Measurements from ENCODE around the gene LMX1B.

Gene LMX1B

DNA sequence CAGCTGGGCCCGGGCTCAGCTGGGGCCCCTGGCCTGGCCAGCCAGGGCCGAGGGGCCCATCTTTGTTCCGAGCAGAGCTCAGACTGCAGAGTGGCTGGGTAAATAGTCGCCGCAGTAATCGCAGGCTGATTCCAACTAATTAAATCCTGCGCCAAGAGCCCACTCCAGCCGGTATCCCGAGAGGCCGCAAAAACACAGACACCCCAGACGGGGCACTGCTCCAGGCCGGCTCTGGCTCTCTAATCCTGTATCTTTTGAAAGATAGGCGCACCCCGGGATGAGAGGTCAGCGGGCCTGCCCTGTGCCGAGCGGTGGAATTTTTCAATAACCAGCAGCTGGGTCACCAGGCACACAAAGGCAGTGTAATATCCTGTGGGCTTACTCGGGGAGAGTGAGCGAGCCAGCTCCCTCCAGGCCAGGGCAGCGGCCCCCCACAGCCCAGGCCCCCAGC is 57.7 kb downstream of the LMX1B start:
- in situ Hi-C loops (cut with HindIII; ENCODE audit: low sequenced_read_pairs) = no loop called here
- DNase-seq (ENCODE audit: low read depth, low spot score) = no peak
- no peak overlapping the region for H3K4me3 ChIP-seq (ENCODE audit: low read depth, low read length)
- no peak for TF ChIP-seq CTCF (IDR thresholded peaks at IDR 0.05; ENCODE audit: low read depth, low read length)

DNA sequence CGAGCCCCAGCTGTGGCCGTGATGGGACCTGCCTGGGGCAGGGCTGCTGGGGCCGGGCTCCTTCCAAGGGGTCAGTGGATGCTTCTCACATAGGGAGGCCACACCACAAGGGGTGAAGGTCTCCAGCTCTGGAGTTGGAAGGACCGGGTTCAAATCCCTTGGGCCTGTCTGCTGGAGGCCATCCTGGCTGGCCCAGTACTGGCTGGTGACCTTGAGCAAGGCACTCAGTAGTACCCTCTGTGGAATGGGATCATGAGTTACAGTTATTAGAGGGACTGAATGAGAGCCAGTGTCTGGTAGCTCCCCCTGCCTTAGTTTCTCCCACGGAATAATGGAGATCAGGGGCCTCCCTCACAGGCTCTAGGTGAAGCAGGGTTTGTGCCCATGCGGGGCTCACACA is 58.3 kb downstream of the LMX1B start:
- in situ Hi-C loops (cut with HindIII; ENCODE audit: low sequenced_read_pairs) = no loop called here
- DNase-seq (ENCODE audit: low read depth, low spot score) = no peak
- no peak for TF ChIP-seq CTCF (IDR thresholded peaks at IDR 0.05; ENCODE audit: low read depth, low read length)
- H3K4me3 ChIP-seq (ENCODE audit: low read depth, low read length) = no peak overlapping the region

DNA sequence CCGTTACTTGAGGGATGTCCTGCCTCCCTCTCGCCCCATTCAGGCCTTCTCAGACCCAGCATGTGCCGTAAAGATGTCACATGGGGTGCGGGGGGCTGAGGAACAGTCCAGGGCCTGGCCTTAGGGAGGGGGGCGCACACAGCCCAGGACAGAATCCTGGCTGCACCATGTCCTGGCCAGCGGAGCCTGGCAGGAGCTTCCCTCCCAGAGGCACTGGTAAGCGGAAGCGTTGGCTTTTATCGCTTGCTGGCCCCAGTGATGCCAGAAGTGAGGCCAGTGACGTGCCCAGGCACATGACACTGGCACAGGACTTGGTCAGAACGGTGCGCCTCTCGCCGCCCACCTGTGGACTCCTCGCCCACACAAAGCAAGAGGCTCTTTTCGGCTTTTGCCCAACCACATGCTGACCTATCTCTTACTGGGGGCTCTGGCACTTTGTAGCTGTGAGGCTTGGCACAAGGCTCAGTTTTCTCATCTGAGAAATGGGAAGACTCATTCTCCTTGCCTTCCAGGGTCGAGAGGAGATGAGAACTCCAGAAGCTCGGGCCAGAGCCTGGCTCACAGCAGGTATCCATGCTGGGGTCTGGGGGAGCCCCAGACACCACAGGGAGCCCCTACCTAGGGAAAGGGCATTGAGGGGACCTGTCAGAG is 59.0 kb downstream of the LMX1B start:
- in situ Hi-C loops (cut with HindIII; ENCODE audit: low sequenced_read_pairs) = no loop called here
- no peak for TF ChIP-seq CTCF (IDR thresholded peaks at IDR 0.05; ENCODE audit: low read depth, low read length)
- DNase-seq (ENCODE audit: low read depth, low spot score) = no peak
- no peak overlapping the region for H3K4me3 ChIP-seq (ENCODE audit: low read depth, low read length)

- TF ChIP-seq CTCF (IDR thresholded peaks at IDR 0.05; ENCODE audit: low read depth, low read length) = no peak
- H3K4me3 ChIP-seq (ENCODE audit: low read depth, low read length) = no peak overlapping the region
- DNase-seq (ENCODE audit: low read depth, low spot score) = no peak
- in situ Hi-C loops (cut with HindIII; ENCODE audit: low sequenced_read_pairs) = no loop called here
These were observed 60.1 kb downstream of the LMX1B start for GRCh38 chr9:126673689-126674364.

- TF ChIP-seq CTCF (IDR thresholded peaks at IDR 0.05; ENCODE audit: low read depth, low read length) = no peak
- DNase-seq (ENCODE audit: low read depth, low spot score) = no peak
- no peak overlapping the region for H3K4me3 ChIP-seq (ENCODE audit: low read depth, low read length)
- in situ Hi-C loops (cut with HindIII; ENCODE audit: low sequenced_read_pairs) = no loop called here
These were observed 60.8 kb downstream of the LMX1B start for GRCh38 chr9:126674365-126675146.

GRCh38 chr9:126675147-126675467 is 61.4 kb downstream of the LMX1B start:
- DNase-seq (ENCODE audit: low read depth, low spot score) = no peak
- no peak for TF ChIP-seq CTCF (IDR thresholded peaks at IDR 0.05; ENCODE audit: low read depth, low read length)
- no peak overlapping the region for H3K4me3 ChIP-seq (ENCODE audit: low read depth, low read length)
- in situ Hi-C loops (cut with HindIII; ENCODE audit: low sequenced_read_pairs) = no loop called here
